Transverse colon (tissue), 4 donors: ENCODE measurements around the gene MIER2. TPM values are rescaled to one million over a fixed set of nuclear protein-coding genes. Genes with fewer than 3 reads are reported as not detected.
A peak's percentile ranks its signal among the peaks of the same experiment; 100 is the strongest.

Experiments used
- DNase-seq: peaks from one replicate; pipeline ENCODE4 v3.0.0-alpha.2; 2019
- H3K27ac ChIP-seq, 4 donors: fragments of 200-600 bp; sonication (generic); 2 replicates each; pipeline ENCODE4 v1.5.1; 2016 to 2018; ENCODE audit warnings: inconsistent platforms in 4 of 4
- H3K27me3 ChIP-seq: fragments of 200-600 bp; sonication (generic); 2 replicates; pipeline ENCODE4 v1.5.1; 2017; ENCODE audit warnings: inconsistent platforms
- H3K36me3 ChIP-seq, 4 donors: fragments of 200-600 bp; sonication (generic); 2 replicates each; pipeline ENCODE4 v1.5.1; 2017 to 2019; ENCODE audit warnings: inconsistent platforms in 4 of 4
- H3K4me1 ChIP-seq, 4 donors: fragments of 200-600 bp; sonication (generic); 2 replicates each; pipeline ENCODE4 v1.5.1; 2017 to 2020; ENCODE audit warnings: inconsistent platforms in 4 of 4
- H3K4me3 ChIP-seq, 4 donors: fragments of 200-600 bp; sonication (generic); 1 replicate in 1 of 4; 2 replicates in 3 of 4; pipeline versions ENCODE4 v1.5.1 to v1.6.1; 2017 to 2019; ENCODE audit warnings: inconsistent platforms in 4 of 4
- H3K9me3 ChIP-seq, 2 donors: fragments of 200-600 bp; sonication (generic); 2 replicates each; pipeline ENCODE4 v1.5.1; 2017 to 2019; ENCODE audit warnings: inconsistent platforms in 2 of 2
- CTCF ChIP-seq, 5 experiments: fragments of 200-600 bp in 3 of 5; fragments of 450-650 bp in 2 of 5; sonication (generic) in 3 of 5; IDR thresholded peaks; 1 replicate in 2 of 5; 2 replicates in 3 of 5; pipeline ENCODE4 v1.5.1; 2016 to 2017; ENCODE audit warnings: antibody characterized with exemption in 5 of 5, inconsistent platforms in 3 of 5, mild to moderate bottlenecking in 2 of 5, moderate library complexity in 1 of 5
- EP300 ChIP-seq: sonication (generic); formaldehyde crosslinking; IDR thresholded peaks from one replicate; pipeline ENCODE4 v1.6.1; 2017; ENCODE audit warnings: antibody characterized with exemption, low read depth
- POLR2A ChIP-seq: fragments of 450-650 bp; IDR thresholded peaks from one replicate; pipeline ENCODE4 v1.6.1; 2016; ENCODE audit warnings: antibody characterized with exemption, mild to moderate bottlenecking, moderate library complexity
- POLR2AphosphoS5 ChIP-seq, 3 donors: sonication (generic); formaldehyde crosslinking; IDR thresholded peaks; one replicate each; pipeline ENCODE4 v1.6.1; 2016; ENCODE audit warnings: antibody characterized with exemption in 3 of 3
- WGBS, 2 donors: methylation state at CpG; one replicate each; pipeline ENCODE4 v1.1.5; 2018; ENCODE audit warnings: low coverage in 1 of 2; 5-methylcytosine and 5-hydroxymethylcytosine counted together
- in situ Hi-C, 4 donors: fragments of 200-750 bp; cut with MboI; loops; one replicate each; pipeline versions ENCODE4 v1.15.0 to v1.15.1; 2017; ENCODE audit warnings: low sequenced_read_pairs in 3 of 4, low pct_ligation_motif_present in 1 of 4, low pct_unique_long_range_greater_than_20kb in 1 of 4
- intact Hi-C: fragments of 100-400 bp; cut with DNase I; formaldehyde crosslinking; loops from one replicate; pipeline ENCODE4 v1.15.1; 2023; ENCODE audit warnings: low total_unique reads
- total RNA-seq, 4 donors: library from RNA; depleted of rRNA; stranded (reverse); fragments of >200 nt; gene quantifications; one replicate each; pipeline ENCODE4 v1.1.0, GENCODE V29; 2016

MIER2 gene
- total RNA-seq, 4 donors from 2014 or later: 8.2 to 41.1 (median 16.7) TPM

GRCh38 chr19:294946-295686 is 49.5 kb downstream of the MIER2 start:
- Histone ChIP-seq H3K4me1 (peaks cover 8 to 37% (median 29%) of the 10 kb centered on the region in 4 donors), H3K36me3 (no peaks in the 10 kb centered on the region), H3K9me3 (no peaks in the 10 kb centered on the region), H3K27me3 (peaks cover 47% of the 10 kb centered on the region), H3K27ac (peak overlapping the region in 1 of 4 donors; percentile 15), H3K4me3 (peak overlapping the region in 1 of 4 donors; percentile 15)
- 12% methylated on average over 36 of the region's 38 CpGs; no CpG with 5 or more reads in 1 of the 2 donors for WGBS, 2 donors
- in situ Hi-C loops (no loop called here), intact Hi-C loops (no loop called here)
- peak; percentile 58 to 81 (median 74) for TF ChIP-seq CTCF (IDR thresholded peaks at IDR 0.05)
- TF ChIP-seq POLR2AphosphoS5 (IDR thresholded peaks at IDR 0.05): no peak
- peak; percentile 49 for DNase-seq

GRCh38 chr19:294341-294945 is 50.2 kb downstream of the MIER2 start:
- H3K4me1 ChIP-seq: peaks cover 8 to 41% (median 30%) of the 10 kb centered on the region in 4 donors
- in situ Hi-C loops: no loop called here
- H3K36me3 ChIP-seq: no peaks in the 10 kb centered on the region
- H3K9me3 ChIP-seq: no peaks in the 10 kb centered on the region
- no peak overlapping the region for H3K27ac ChIP-seq
- TF ChIP-seq EP300 (no peak), POLR2AphosphoS5 (IDR thresholded peaks at IDR 0.05) (no peak), POLR2A (no peak), CTCF (IDR thresholded peaks at IDR 0.05) (no peak)
- 3 to 33% methylated on average over 3 to 24 of the region's 29 CpGs for WGBS, 2 donors
- intact Hi-C loops: no loop called here
- H3K4me3 ChIP-seq: no peak overlapping the region
- DNase-seq: no peak
- peaks cover 47% of the 10 kb centered on the region for H3K27me3 ChIP-seq

- in situ Hi-C loops (no loop called here), intact Hi-C loops (no loop called here)
- TF ChIP-seq POLR2A (no peak), CTCF (IDR thresholded peaks at IDR 0.05) (no peak), EP300 (no peak), POLR2AphosphoS5 (IDR thresholded peaks at IDR 0.05) (no peak)
- Histone ChIP-seq H3K27me3 (peaks cover 47% of the 10 kb centered on the region), H3K36me3 (no peaks in the 10 kb centered on the region), H3K4me1 (peaks cover 8 to 50% (median 38%) of the 10 kb centered on the region in 4 donors), H3K27ac (no peak overlapping the region), H3K4me3 (no peak overlapping the region), H3K9me3 (no peaks in the 10 kb centered on the region)
- DNase-seq: no peak
- WGBS, 2 donors: 55 to 59% methylated on average over 5 to 14 of the region's 14 CpGs
Measured at GRCh38 chr19:293436-294110, 51.0 kb downstream of the MIER2 start.

- WGBS, 2 donors: 92% methylated on average over 3 to 4 of the region's 4 CpGs
- TF ChIP-seq POLR2AphosphoS5 (IDR thresholded peaks at IDR 0.05) (no peak), POLR2A (no peak), EP300 (no peak), CTCF (IDR thresholded peaks at IDR 0.05) (no peak)
- H3K36me3 ChIP-seq: no peaks in the 10 kb centered on the region
- H3K9me3 ChIP-seq: no peaks in the 10 kb centered on the region
- intact Hi-C loops: no loop called here
- no peak for DNase-seq
- peaks cover 8 to 50% (median 38%) of the 10 kb centered on the region in 4 donors for H3K4me1 ChIP-seq
- no peak overlapping the region for H3K27ac ChIP-seq
- no peak overlapping the region for H3K4me3 ChIP-seq
- peaks cover 47% of the 10 kb centered on the region for H3K27me3 ChIP-seq
- in situ Hi-C loops: no loop called here
Measured at GRCh38 chr19:292951-293350, 51.6 kb downstream of the MIER2 start.
